Stimulated activated CD4-positive, alpha-beta T cell treated with anti-CD3 and anti-CD28 coated beads, Interleukin-15, amount 100 ng/mL, for 24 hours (primary cell): ENCODE measurements around the gene SF3A1.
A peak's percentile ranks its signal among the peaks of the same experiment; 100 is the strongest.
"Not testable (repeated sequence)": the region's sequence is repeated elsewhere in the genome, so short reads cannot be mapped to it uniquely, and the experiment has no call there.

Experiments
- DNase-seq: peaks from one replicate; pipeline ENCODE4 v3.0.0-alpha.2; 2020

SF3A1 gene

GRCh38 chr22:30347255-30347892 is 9.3 kb downstream of the SF3A1 start:
- DNase-seq: no peak

- DNase-seq: peak; percentile 67
Measured at GRCh38 chr22:30344447-30345200, 12.1 kb downstream of the SF3A1 start.

DNA sequence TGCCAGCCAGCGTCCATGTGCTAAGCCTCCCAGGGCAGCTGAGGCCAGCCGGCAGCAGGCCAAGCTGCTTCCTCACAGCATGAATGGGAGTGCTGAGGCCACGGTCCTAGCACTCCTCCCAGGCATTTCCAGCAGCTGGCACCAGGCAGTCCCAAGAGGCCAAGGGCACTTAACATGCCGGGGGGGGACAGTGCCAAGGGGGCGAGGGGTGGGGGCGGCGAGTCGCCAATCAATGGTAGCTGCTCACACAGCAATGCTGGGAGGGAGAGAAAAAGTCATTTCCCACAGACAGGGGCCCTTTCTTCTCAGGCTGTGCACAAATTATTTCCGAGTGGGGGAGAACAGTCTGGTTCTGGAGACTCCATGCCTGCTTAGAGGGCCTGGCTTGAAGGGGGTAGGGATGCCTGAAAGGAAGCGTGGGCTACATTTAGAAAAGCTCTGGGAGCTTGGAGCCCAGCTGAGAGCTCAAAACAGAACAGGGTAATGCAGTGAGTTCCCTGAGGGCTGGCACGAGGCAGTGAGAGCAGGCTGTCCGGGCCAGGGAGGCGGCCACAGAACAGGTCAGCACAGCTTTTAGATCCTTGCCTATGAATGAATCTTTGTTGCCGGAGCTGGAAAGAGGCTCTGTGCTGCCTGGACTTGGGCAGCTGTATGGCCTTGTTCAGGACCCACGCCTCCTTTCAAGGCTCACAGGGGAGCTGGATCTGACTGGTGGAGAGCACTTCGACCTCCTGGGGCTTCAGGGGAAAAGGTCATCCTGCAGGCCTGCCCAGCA is 15.6 kb downstream of the SF3A1 start:
- DNase-seq: no peak

GRCh38 chr22:30338802-30339201 is 17.9 kb downstream of the SF3A1 start:
- DNase-seq: no peak

DNA sequence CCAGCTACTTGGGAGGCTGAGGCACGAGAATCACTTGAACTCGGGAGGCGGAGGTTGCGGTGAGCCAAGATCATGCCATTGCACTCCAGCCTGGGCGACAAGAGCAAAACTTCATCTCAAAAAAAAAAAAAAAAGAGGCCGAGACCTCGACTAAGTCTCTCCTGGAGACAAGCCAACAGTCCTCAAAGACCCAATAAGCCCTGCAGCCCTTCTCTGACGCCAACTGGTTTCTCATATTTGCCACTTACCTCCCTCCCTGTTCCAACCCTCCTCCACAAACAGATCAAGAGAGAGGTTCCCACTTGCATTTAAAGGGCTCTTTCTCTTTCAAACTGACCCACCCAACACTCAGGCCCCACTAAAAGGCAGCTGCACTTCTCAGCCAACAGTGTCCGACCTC is 18.4 kb downstream of the SF3A1 start:
- DNase-seq: not testable (repeated sequence)

GRCh38 chr22:30337461-30337778 is 19.3 kb downstream of the SF3A1 start:
- no peak for DNase-seq

GRCh38 chr22:30336752-30337460 is 19.8 kb downstream of the SF3A1 start:
- DNase-seq: no peak

GRCh38 chr22:30335236-30335635 is 21.5 kb downstream of the SF3A1 start:
- no peak for DNase-seq

DNA sequence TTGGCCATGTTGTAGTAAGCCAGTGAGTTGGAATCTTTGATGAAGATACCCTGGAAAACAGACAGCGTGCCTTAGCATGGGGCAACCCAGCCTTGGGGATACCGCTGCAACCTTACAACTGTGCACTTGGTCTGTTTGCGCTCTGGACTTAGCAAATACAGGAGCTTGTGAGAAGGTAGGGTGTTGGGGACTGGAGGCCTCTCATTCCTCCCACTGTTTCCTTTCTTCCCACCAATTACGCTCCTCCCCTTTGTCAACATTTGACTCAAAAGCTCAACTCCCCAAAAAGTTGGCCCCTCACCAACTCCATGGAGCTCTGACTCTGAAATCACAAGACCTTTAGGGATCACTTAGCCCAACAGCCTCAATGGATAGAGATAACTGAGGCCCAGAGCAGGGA is 22.0 kb downstream of the SF3A1 start:
- DNase-seq: no peak

- DNase-seq: peak; percentile 41
Measured at GRCh38 chr22:30333707-30334087, 23.0 kb downstream of the SF3A1 start.

DNA sequence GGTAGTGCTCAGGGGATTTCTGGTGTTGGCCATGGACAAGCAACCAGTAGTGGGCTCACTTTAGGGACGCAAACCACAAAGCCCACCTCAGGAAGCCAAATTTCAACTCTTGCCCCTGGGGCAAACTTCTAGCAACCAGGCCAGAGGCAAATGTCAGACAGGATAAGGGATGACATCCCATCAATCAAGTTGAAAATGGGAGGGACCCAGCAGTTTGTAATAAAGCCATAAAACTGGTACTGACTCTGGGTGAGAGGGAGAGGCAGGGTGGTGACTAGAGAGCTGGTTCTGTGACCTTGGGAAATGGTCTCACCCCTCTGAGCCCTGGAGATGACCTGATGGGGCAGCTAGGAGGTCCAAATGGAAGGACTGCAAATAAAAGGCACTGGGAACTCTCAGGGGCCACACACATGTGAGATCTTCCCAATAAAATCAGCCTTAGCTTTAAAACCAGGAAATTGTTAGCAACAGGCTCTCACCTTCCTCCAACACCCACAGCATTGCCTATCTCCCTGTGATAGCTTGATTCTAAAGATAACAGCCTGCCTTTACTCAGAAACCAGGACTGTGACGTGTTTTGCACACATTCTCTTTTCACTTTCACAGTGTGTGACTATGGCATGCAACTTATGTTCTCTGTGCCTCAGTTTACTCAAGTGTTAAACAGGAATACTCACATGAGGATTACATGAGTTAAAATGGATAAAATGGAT is 23.5 kb downstream of the SF3A1 start:
- no peak for DNase-seq

GRCh38 chr22:30332551-30332950 is 24.1 kb downstream of the SF3A1 start:
- DNase-seq: no peak

GRCh38 chr22:30328466-30329049 is 28.1 kb downstream of the SF3A1 start:
- DNase-seq: no peak

DNA sequence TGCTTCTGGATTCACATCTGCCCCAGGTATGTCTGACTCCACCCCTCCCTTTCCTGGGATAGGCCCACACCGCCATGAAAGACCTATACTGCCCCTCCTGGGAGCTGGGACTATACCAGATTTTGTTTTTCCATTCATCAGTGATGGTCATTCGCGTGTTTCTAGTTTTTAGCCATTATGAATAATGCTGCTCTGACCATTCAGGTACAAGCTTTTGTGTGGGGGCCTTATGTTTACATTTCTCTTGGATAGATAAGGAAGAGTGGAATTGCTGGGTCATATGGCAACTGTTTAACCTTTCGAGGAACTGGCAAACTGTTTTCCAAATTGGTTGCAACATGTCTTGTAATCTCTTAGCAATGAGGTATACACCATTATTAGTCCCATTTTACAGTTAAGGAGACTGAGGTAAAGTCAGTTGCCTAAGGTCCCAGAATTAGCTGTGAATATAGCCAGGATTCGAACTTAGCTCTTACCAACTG is 28.8 kb downstream of the SF3A1 start:
- no peak for DNase-seq

GRCh38 chr22:30326706-30327362 is 29.9 kb downstream of the SF3A1 start, which contains the start of gene TBC1D10A:
TBC1D10A (minus strand) TSS chr22:30326941; CDS start chr22:30326881, 60 bp downstream.
- peak; percentile 95 for DNase-seq

GRCh38 chr22:30326255-30326705 is 30.4 kb downstream of the SF3A1 start:
- peak; percentile 42 for DNase-seq

- DNase-seq: no peak
Measured at GRCh38 chr22:30325724-30326254, 30.9 kb downstream of the SF3A1 start.

- DNase-seq: no peak
Measured at GRCh38 chr22:30325065-30325720, 31.5 kb downstream of the SF3A1 start.

- peak; percentile 53 for DNase-seq
Measured at GRCh38 chr22:30324014-30324730, 32.5 kb downstream of the SF3A1 start.

DNA sequence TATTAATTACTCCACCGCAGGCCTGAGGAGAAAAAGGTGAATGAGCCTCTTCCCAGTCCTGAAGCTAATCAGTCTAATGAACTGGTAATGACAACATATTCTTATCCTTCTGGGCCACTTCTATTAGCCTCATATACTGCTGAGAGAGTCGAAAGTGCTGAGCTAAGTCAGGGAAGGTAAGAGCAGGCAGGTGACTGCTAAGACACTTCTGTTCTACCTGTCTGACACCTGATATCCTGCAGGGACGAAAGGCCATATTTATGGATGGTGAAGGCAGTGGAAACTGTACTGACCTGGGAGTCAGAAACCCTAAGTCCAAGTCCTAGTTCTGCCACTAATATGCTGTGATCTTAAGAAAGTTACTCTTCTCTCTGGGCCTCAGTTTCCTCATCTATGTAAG is 33.4 kb downstream of the SF3A1 start:
- DNase-seq: no peak
